ENCODE data around the gene TMEM225. TPM values are rescaled to one million over a fixed set of nuclear protein-coding genes. Genes with fewer than 3 reads are reported as not detected.
"Not testable (repeated sequence)": the region's sequence is repeated elsewhere in the genome, so short reads cannot be mapped to it uniquely, and the experiment has no call there.

The TMEM225 gene
- not detected in 2 replicates for total RNA-seq (2014; rRNA removed; shearing (Covaris generic))

DNA sequence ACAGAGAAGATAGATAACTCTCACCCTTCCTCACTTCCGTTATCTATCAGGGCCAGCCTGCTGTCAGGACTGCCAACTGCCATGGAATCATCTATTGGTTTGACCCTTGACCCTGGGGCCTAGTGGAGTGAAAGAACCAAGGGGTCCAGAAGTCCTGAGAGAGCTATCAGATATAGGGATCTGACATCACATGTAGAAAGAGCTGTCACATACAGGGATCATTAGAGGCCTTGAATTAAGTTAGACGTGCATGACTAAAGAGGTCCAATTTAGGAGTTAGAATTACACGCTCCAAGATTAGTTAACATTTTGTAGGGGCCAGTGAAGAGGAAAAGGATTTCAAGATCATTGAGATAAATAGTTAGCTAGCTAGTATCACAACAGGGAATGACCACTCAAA is at the start of gene TMEM225:
Gene TMEM225 (minus strand): TSS at position 101 of the 400 bp plus-strand sequence. CDS start 245 bp downstream, outside the sequence.
- DNase-seq (ENCODE audit: low spot score) = no peak

GRCh38 chr11:123924027-123924426 is 38.6 kb upstream of the TMEM225 start:
- DNase-seq (ENCODE audit: low spot score) = no peak

DNA sequence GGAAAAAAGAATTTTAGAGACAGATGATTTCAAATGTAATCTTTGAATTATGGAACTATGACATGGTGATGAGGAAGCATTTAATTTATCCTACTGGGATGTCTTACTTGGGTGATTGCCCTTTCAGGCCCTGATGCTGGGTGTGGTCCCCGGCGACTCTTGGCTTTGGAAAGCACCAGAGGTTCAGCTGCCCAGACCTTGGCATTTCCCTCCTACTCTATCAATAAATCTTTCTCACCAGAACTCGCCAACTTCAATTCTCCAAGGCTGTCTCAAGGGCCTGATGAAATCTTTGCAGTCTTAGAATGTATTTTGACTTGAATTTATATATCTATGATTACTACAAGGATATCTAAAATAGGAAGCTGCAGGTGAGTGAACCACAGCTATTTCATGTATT is 35.5 kb upstream of the TMEM225 start:
- no peak for DNase-seq (ENCODE audit: low spot score)

GRCh38 chr11:123905826-123906225 is 20.4 kb upstream of the TMEM225 start:
- DNase-seq (ENCODE audit: low spot score) = no peak

GRCh38 chr11:123904932-123905331 is 19.5 kb upstream of the TMEM225 start:
- no peak for DNase-seq (ENCODE audit: low spot score)

DNA sequence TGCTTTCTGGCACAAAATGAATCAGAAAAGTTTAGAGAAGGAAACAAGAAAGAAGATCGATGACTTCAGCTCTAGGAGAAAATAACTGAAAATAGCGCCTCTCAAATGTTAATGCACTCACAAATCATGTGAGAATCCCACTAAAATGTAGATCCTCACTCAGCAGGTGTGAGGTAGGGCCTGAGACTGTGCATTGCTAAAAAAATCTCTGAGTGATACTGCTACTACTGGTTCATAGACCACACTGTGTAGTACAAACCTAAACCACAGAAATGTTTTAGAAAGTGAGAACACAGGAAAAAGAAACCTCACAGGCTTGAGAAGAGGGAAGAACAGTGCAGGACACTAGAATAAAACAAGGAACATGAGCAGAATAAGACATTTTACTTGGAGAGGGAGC is 18.5 kb upstream of the TMEM225 start:
- no peak for DNase-seq (ENCODE audit: low spot score)

DNA sequence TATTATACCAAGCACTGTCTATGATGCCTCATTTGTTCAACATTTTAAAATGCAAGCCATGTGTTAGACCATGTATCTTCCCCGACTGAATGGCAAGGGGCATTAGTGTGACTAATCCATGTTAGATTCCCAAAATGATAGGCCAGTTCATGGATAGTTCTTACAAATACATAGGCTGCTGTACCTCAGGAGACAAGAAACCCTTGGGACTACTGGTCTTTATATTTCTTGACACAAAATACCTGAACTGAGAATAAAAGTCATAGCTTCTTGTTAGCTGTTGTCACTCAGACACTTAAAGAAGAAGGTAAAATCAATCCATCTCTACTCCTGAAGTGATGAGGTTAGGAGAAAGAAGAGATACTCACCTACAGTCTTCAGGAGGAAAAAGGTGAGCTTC is 16.4 kb upstream of the TMEM225 start, which contains the start of gene OR8D4:
Gene OR8D4 (plus strand): TSS at position 301 of the 400 bp plus-strand sequence. CDS start 4,265 bp downstream, outside the sequence.
- no peak for DNase-seq (ENCODE audit: low spot score)

- DNase-seq (ENCODE audit: low spot score) = no peak
Observed at GRCh38 chr11:123899792-123900191, 14.3 kb upstream of the TMEM225 start.

DNA sequence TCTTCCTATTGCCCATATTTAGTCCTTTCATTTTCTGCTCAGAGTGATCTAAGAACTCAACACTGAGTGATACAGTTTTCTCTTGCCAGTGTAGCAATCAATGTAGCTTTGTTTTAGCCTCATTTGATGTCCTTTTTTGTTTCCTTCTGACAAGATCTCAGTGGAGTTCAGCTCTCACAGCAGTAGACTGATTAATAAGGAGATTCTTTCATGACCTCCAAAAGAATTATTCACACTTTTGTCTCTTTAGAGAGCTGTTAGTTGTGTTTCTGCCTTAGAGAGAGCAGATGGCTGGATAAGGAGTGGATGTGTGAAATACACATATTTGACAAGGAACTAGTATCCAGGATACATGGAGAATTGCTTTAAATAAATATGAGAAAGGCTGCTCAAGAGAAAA is 6.6 kb upstream of the TMEM225 start:
- no peak for DNase-seq (ENCODE audit: low spot score)

DNA sequence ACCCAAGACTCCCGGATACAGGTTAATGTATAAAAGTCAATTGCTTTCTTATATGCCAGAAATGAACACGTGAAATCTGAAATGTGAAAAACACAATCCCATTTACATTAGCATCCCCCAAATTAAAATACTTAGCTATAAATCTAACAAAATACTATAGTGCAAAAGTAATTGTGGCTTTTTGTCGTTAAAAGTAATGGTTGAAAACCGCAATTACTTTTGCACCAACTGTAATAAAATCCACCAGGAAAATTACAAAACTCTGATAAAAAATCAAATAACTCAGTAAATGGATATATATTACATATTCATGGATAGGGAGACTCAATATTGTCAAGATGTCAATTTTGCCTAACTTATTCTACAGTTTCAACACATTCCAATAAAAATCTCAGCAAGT is 4.6 kb downstream of the TMEM225 start:
- no peak for DNase-seq (ENCODE audit: low spot score)

GRCh38 chr11:123867795-123868194 is 17.7 kb downstream of the TMEM225 start:
- not testable (repeated sequence) for DNase-seq (ENCODE audit: low spot score)

DNA sequence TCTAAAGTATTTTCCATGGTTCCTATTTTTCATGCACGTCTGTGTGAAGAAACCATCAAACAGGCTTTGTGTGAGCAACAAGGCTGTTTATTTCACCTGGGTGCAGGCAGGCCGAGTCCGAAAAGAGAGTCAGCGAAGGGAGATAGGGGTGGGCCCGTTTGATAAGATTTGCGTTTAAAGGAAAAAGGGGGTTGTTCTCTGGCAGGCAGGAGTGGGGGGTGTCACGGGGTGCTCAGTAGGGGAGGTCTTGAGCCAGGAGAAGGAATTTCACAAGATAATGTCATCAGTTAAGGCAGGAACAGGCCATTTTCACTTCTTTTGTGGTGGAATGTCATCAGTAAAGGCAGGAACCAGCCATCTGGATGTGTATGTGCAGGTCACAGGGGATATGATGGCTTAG is 20.2 kb downstream of the TMEM225 start:
- DNase-seq (ENCODE audit: low spot score) = not testable (repeated sequence)

GRCh38 chr11:123859731-123860130 is 25.7 kb downstream of the TMEM225 start:
- DNase-seq (ENCODE audit: low spot score) = no peak

DNA sequence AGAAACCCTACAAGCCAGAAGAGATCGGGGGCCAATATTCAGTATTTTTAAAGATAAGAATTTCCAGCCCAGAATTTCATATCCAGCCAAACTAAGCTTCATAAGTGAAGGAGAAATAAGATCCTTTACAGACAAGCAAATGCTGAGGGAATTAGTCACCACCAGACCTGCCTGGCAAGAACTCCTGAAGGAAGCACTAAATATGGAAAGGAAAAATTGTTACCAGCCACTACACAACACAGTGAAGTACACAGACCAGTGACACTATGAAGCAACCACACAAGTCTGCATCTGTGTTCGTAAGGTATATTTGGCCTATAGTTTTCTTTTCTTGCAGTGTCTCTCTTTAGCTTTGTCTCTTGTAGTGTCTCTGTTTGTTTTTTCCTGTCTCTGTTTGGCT is 29.0 kb downstream of the TMEM225 start:
- DNase-seq (ENCODE audit: low spot score) = no peak

DNA sequence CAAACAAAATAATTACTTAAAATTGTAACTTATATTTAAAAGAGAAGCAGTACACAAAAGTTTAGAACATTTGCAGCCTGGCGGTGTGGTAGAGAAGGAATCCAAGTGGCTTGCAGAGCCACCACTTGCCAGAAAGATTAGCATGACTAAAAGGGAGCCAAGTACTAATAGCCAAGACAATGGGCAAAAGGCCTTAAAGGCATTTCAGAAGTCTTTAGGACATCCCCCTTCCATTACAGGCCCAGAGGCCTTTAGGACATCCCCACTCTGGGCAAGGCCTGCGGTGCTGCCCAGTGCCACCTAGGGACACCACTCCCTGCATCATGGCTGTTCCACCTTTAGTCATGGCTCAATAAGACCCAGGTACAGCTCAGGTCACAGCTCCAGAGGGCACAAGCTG is 32.4 kb downstream of the TMEM225 start:
- DNase-seq (ENCODE audit: low spot score) = no peak

GRCh38 chr11:123852321-123852720 is 33.1 kb downstream of the TMEM225 start:
- DNase-seq (ENCODE audit: low spot score) = no peak

- no peak for DNase-seq (ENCODE audit: low spot score)
Observed at GRCh38 chr11:123851110-123851509, 34.4 kb downstream of the TMEM225 start.

DNA sequence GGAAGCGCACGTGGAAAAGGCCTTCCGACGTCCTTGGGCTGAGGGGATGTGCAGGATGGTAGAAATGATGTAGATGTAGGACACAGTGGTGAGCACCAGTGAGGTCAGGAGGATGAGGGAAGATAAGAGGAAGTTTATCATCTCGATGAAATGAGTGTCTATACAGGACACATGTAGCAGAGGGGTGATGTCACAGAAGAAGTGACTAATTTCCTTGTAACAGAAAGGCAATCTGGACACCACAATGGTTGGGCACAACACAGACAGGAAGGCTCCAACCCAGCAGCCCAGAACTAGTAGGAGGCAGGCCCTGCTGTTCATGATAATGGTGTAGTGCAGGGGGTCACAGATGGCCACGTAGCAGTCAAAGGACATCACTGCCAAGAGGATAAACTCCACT is 44.3 kb downstream of the TMEM225 start:
- peak; percentile 1 for DNase-seq (ENCODE audit: low spot score)

GRCh38 chr11:123839131-123839530 is 46.3 kb downstream of the TMEM225 start:
- no peak for DNase-seq (ENCODE audit: low spot score)

DNA sequence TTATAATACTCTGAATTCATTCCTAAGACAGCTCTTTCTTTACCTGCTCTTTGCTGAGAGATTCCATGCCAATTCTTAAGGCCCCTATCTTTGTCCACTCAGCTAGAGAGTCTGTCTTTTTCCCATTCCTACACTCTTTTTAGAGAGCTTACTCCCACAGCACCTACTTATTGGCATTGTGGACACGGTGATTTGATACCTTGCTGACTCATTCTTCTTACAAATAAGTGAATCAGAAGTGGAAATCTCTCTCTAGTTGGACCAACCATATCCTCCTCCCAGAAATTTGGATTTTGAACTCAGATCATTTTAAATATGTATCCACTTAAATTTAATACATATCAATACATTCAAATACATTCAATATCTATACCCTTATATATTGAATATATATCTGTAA is 46.8 kb downstream of the TMEM225 start:
- DNase-seq (ENCODE audit: low spot score) = no peak

DNA sequence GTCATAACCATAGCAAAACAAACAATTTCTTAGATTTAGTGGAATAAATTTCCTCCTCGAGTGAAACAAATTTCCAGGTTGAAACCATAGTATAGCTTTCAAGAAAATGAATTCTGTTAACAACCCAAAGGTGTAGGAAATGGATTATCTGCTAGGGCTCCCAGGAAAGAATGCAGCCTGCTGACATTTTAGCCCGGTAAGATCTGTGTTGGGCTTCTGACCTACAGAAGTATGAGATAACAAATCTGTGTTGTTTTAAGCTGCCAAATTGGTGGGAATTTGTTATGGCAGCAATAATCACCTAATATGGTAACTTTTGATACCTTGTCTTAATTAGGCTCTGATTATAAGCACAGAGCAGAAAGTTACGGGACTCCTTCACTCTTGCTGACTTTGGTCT is 47.3 kb downstream of the TMEM225 start:
- no peak for DNase-seq (ENCODE audit: low spot score)

GRCh38 chr11:123833095-123833494 is 52.4 kb downstream of the TMEM225 start:
- DNase-seq (ENCODE audit: low spot score) = peak; percentile 2

Data from A172 (cell line).